ENCODE results near the gene C8B. TPM values are rescaled to one million over a fixed set of nuclear protein-coding genes. Genes with fewer than 3 reads are reported as not detected.

C8B gene
- total RNA-seq, 1 experiment from 2014 or later: 0.10 TPM

DNA sequence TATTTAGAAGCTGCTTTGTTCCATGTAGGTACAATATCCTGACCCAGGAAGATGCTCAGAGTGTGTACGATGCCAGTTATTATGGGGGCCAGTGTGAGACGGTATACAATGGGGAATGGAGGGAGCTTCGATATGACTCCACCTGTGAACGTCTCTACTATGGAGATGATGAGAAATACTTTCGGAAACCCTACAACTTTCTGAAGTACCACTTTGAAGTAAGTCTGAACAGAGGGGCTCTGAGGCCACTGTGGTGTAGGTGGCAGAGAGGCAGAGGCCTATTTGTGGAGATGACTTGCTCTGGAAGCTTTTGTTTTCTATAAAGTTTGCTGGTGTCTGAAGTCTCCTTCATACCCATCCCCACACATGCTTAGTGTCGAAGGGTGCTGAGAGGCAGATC lies 84.4 kb downstream of the C8B start:
- H3K9me2 ChIP-seq (ENCODE audit: insufficient read depth): no peaks in the 10 kb centered on the region
- H2AFZ ChIP-seq (ENCODE audit: low read depth, low read length, poor library complexity, severe bottlenecking): no peak overlapping the region
- ChIA-PET CTCF (no interaction called here), RAD21 (ENCODE audit: low non-redundant PET in 1 of 2, low total read pairs in 2 of 2, uncharacterized antibody in 2 of 2, unreplicated experiment in 2 of 2) (no interaction called here), POLR2A (no interaction called here)
- H4K20me1 ChIP-seq (ENCODE audit: insufficient read depth): no peaks in the 10 kb centered on the region
- H3K4me3 ChIP-seq (replicated peaks in 1 of 2; ENCODE audit: low read depth in 1 of 2, low read length in 2 of 2): no peak overlapping the region
- H3K36me3 ChIP-seq (ENCODE audit: control insufficient read depth in 1 of 2, insufficient read depth in 2 of 2, low read length in 2 of 2): no peaks in the 10 kb centered on the region
- ATAC-seq: no peak
- no peak for TF ChIP-seq ELF1 (IDR thresholded peaks at IDR 0.05; ENCODE audit: borderline replicate concordance, low read depth)
- TF ChIP-seq JUND (IDR thresholded peaks at IDR 0.05): no peak
- TF ChIP-seq, protein P1, sequence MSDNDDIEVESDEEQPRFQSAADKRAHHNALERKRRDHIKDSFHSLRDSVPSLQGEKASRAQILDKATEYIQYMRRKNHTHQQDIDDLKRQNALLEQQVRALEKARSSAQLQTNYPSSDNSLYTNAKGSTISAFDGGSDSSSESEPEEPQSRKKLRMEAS (IDR thresholded peaks at IDR 0.05): no peak
- H3K9ac ChIP-seq (ENCODE audit: low read length): no peak overlapping the region
- peaks cover 4% of the 10 kb centered on the region; the same call in 1 of the 2 replicates for H3K27me3 ChIP-seq (ENCODE audit: insufficient read depth, low read length)
- no peak overlapping the region for H3K4me2 ChIP-seq (ENCODE audit: low read length)
- no peak overlapping the region for H3K27ac ChIP-seq (ENCODE audit: low read depth, low read length)
- DNase-seq (ENCODE audit: low read depth, low spot score): no peak
- BruUV-seq (replicated peaks): no TSS peak
- intact Hi-C loops (cut with micrococcal nuclease): no loop called here
- no peaks in the 10 kb centered on the region for H3K79me2 ChIP-seq (ENCODE audit: insufficient read depth, low read length)
- H3K9me3 ChIP-seq (ENCODE audit: control insufficient read depth in 1 of 2, insufficient read depth in 1 of 2, low read depth in 1 of 2, low read length in 2 of 2): no peaks in the 10 kb centered on the region
- H3K4me1 ChIP-seq (ENCODE audit: control insufficient read depth in 1 of 2, insufficient read depth in 2 of 2, low read length in 2 of 2): no peaks in the 10 kb centered on the region

DNA sequence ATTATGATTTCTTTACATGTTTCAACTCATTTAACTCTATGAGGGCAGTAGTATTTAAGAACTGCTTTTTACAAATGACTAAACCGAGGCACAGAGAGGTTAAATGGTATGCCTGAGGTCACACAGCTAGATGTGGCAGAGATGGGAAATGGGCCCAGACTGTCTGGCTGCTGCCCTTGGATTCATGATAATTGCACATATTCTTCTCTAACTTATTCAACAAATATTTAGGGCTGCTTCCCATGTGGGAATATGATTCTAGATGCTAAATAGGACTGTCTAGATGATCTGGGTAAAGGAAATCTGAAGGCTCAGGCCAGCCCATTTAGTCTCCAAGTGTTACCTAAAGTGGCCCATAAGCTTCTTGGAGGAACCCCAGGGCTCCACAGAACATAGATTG lies 85.0 kb downstream of the C8B start:
- ChIA-PET CTCF (no interaction called here), RAD21 (ENCODE audit: low non-redundant PET in 1 of 2, low total read pairs in 2 of 2, uncharacterized antibody in 2 of 2, unreplicated experiment in 2 of 2) (no interaction called here), POLR2A (no interaction called here)
- no peak overlapping the region for H3K27ac ChIP-seq (ENCODE audit: low read depth, low read length)
- H3K9me3 ChIP-seq (ENCODE audit: control insufficient read depth in 1 of 2, insufficient read depth in 1 of 2, low read depth in 1 of 2, low read length in 2 of 2): no peaks in the 10 kb centered on the region
- no peak overlapping the region for H3K4me2 ChIP-seq (ENCODE audit: low read length)
- no peak overlapping the region for H3K4me3 ChIP-seq (replicated peaks in 1 of 2; ENCODE audit: low read depth in 1 of 2, low read length in 2 of 2)
- H4K20me1 ChIP-seq (ENCODE audit: insufficient read depth): no peaks in the 10 kb centered on the region
- DNase-seq (ENCODE audit: low read depth, low spot score) (no peak), ATAC-seq (no peak)
- peaks cover 4% of the 10 kb centered on the region; the same call in 1 of the 2 replicates for H3K27me3 ChIP-seq (ENCODE audit: insufficient read depth, low read length)
- H3K4me1 ChIP-seq (ENCODE audit: control insufficient read depth in 1 of 2, insufficient read depth in 2 of 2, low read length in 2 of 2): no peaks in the 10 kb centered on the region
- H3K9me2 ChIP-seq (ENCODE audit: insufficient read depth): no peaks in the 10 kb centered on the region
- TF ChIP-seq SRF (IDR thresholded peaks at IDR 0.05; ENCODE audit: low read depth): no peak
- no peak for TF ChIP-seq SIN3A (IDR thresholded peaks at IDR 0.05; ENCODE audit: low read depth)
- TF ChIP-seq, protein P2, sequence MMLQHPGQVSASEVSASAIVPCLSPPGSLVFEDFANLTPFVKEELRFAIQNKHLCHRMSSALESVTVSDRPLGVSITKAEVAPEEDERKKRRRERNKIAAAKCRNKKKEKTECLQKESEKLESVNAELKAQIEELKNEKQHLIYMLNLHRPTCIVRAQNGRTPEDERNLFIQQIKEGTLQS (IDR thresholded peaks at IDR 0.05): no peak
- TF ChIP-seq CBX3 (IDR thresholded peaks at IDR 0.05; ENCODE audit: low read depth): no peak
- no peak for TF ChIP-seq POLR2A (IDR thresholded peaks at IDR 0.05; ENCODE audit: borderline replicate concordance, extremely low read depth, insufficient read depth, insufficient read length)
- TF ChIP-seq, protein P3, sequence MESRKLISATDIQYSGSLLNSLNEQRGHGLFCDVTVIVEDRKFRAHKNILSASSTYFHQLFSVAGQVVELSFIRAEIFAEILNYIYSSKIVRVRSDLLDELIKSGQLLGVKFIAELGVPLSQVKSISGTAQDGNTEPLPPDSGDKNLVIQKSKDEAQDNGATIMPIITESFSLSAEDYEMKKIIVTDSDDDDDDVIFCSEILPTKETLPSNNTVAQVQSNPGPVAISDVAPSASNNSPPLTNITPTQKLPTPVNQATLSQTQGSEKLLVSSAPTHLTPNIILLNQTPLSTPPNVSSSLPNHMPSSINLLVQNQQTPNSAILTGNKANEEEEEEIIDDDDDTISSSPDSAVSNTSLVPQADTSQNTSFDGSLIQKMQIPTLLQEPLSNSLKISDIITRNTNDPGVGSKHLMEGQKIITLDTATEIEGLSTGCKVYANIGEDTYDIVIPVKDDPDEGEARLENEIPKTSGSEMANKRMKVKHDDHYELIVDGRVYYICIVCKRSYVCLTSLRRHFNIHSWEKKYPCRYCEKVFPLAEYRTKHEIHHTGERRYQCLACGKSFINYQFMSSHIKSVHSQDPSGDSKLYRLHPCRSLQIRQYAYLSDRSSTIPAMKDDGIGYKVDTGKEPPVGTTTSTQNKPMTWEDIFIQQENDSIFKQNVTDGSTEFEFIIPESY (IDR thresholded peaks at IDR 0.05; ENCODE audit: extremely low read depth, insufficient replicate concordance, low read length): no peak
- TF ChIP-seq EZH2phosphoT487 (IDR thresholded peaks at IDR 0.05; ENCODE audit: borderline replicate concordance): no peak
- no peak for TF ChIP-seq SP1 (IDR thresholded peaks at IDR 0.05; ENCODE audit: low read depth)
- no peak for TF ChIP-seq FOSL1 (IDR thresholded peaks at IDR 0.05; ENCODE audit: low read depth)
- TF ChIP-seq EGR1 (IDR thresholded peaks at IDR 0.05; ENCODE audit: low read depth): no peak
- TF ChIP-seq ELF1 (IDR thresholded peaks at IDR 0.05; ENCODE audit: borderline replicate concordance, low read depth): no peak
- TF ChIP-seq ZNF274 (IDR thresholded peaks at IDR 0.05; ENCODE audit: low read depth, low read length): no peak
- no peak for TF ChIP-seq TCF7L2 (IDR thresholded peaks at IDR 0.05; ENCODE audit: borderline replicate concordance, extremely low read depth, insufficient read depth, insufficient read length)
- no peaks in the 10 kb centered on the region for H3K36me3 ChIP-seq (ENCODE audit: control insufficient read depth in 1 of 2, insufficient read depth in 2 of 2, low read length in 2 of 2)
- intact Hi-C loops (cut with micrococcal nuclease): no loop called here
- H2AFZ ChIP-seq (ENCODE audit: low read depth, low read length, poor library complexity, severe bottlenecking): no peak overlapping the region
- no peaks in the 10 kb centered on the region for H3K79me2 ChIP-seq (ENCODE audit: insufficient read depth, low read length)
- BruUV-seq (replicated peaks): no TSS peak
- no peak overlapping the region for H3K9ac ChIP-seq (ENCODE audit: low read length)
